ENCODE measurements around the gene TREM1. TPM values are rescaled to one million over a fixed set of nuclear protein-coding genes. Genes with fewer than 3 reads are reported as not detected.

Gene TREM1
- total RNA-seq, 4 donors from 2014 or later, result 0.59 to 2.3 (median 1.0) TPM

- DNase-seq, result no peak
- WGBS, 2 donors, result 75 to 79% methylated on average over 3 of the region's 3 CpGs
- Histone ChIP-seq H3K4me1 (peaks cover 0 to 10% (median 3%) of the 10 kb centered on the region in 3 donors), H3K4me3 (no peak overlapping the region), H3K27me3 (peaks cover 0 to 30% (median 0%) of the 10 kb centered on the region in 4 donors), H3K27ac (no peak overlapping the region), H3K36me3 (no peaks in the 10 kb centered on the region), H3K9me3 (no peaks in the 10 kb centered on the region)
- TF ChIP-seq CTCF (IDR thresholded peaks at IDR 0.05), result no peak
- TF ChIP-seq POLR2A (IDR thresholded peaks at IDR 0.05), result no peak
- intact Hi-C loops (cut with DNase I), result no loop called here
Measured at GRCh38 chr6:41283600-41283999, 2.9 kb downstream of the TREM1 start.

GRCh38 chr6:41280381-41281057, 6.0 kb downstream of the TREM1 start:
- 42 to 73% methylated on average over 1 of the region's 1 CpG for WGBS, 2 donors
- TF ChIP-seq POLR2A (IDR thresholded peaks at IDR 0.05) (no peak), CTCF (IDR thresholded peaks at IDR 0.05) (no peak)
- H3K9me3 ChIP-seq, result no peaks in the 10 kb centered on the region
- peaks cover 0 to 44% (median 0%) of the 10 kb centered on the region in 4 donors for H3K27me3 ChIP-seq
- no peak overlapping the region for H3K4me3 ChIP-seq
- no peaks in the 10 kb centered on the region for H3K36me3 ChIP-seq
- intact Hi-C loops (cut with DNase I), result no loop called here
- peaks cover 0 to 6% (median 3%) of the 10 kb centered on the region in 3 donors for H3K4me1 ChIP-seq
- H3K27ac ChIP-seq, result no peak overlapping the region
- no peak for DNase-seq

GRCh38 chr6:41278699-41279405, 7.6 kb downstream of the TREM1 start:
- intact Hi-C loops (cut with DNase I), result no loop called here

DNA sequence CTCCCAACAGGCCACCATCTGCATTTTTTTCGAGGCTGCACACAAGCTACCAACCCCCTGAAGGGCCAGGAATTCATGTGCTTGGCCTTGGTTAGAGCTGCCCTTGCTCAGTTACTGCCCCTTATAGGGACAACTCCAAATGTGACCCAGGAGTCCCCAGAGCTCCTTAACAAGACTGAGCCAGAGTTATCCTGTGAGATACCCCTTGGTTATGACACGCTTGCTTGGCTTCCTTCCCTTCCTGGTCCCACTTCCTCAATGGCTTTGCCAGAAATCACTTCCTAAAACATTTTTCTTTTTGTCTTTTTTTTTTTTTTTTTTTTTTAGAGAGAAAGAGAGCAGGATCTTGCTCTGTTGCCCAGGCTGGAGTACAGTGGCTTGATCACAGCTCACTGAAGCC, 8.9 kb downstream of the TREM1 start:
- Histone ChIP-seq H3K27me3 (peaks cover 0 to 38% (median 0%) of the 10 kb centered on the region in 4 donors), H3K9me3 (no peaks in the 10 kb centered on the region), H3K4me3 (no peak overlapping the region), H3K36me3 (no peaks in the 10 kb centered on the region), H3K27ac (no peak overlapping the region), H3K4me1 (peaks cover 0 to 6% (median 3%) of the 10 kb centered on the region in 3 donors)
- no peak for DNase-seq
- TF ChIP-seq CTCF (IDR thresholded peaks at IDR 0.05), result no peak
- TF ChIP-seq POLR2A (IDR thresholded peaks at IDR 0.05), result no peak
- WGBS, 2 donors, result 39 to 60% methylated on average over 2 of the region's 2 CpGs
- intact Hi-C loops (cut with DNase I), result no loop called here

More at GRCh38 chr6:41278699-41279405, 7.6 kb downstream of the TREM1 start:
- Histone ChIP-seq H3K27me3 (peaks cover 0 to 41% (median 0%) of the 10 kb centered on the region in 4 donors), H3K27ac (no peak overlapping the region), H3K4me1 (peaks cover 0 to 6% (median 3%) of the 10 kb centered on the region in 3 donors), H3K9me3 (no peaks in the 10 kb centered on the region), H3K4me3 (no peak overlapping the region), H3K36me3 (no peaks in the 10 kb centered on the region)
- TF ChIP-seq POLR2A (IDR thresholded peaks at IDR 0.05) (no peak), CTCF (IDR thresholded peaks at IDR 0.05) (peak in 4 of 6 experiments; percentile 5 to 37 (median 24))
- WGBS, 2 donors, result 30 to 35% methylated on average over 10 of the region's 10 CpGs
- DNase-seq, result no peak

- intact Hi-C loops (cut with DNase I), result no loop called here
- 47 to 55% methylated on average over 4 of the region's 4 CpGs for WGBS, 2 donors
- Histone ChIP-seq H3K4me3 (no peak overlapping the region), H3K9me3 (no peaks in the 10 kb centered on the region), H3K4me1 (peaks cover 0 to 6% (median 3%) of the 10 kb centered on the region in 3 donors), H3K27ac (no peak overlapping the region), H3K27me3 (peaks cover 0 to 34% (median 0%) of the 10 kb centered on the region in 4 donors), H3K36me3 (no peaks in the 10 kb centered on the region)
- no peak for TF ChIP-seq CTCF (IDR thresholded peaks at IDR 0.05)
- no peak for TF ChIP-seq POLR2A (IDR thresholded peaks at IDR 0.05)
- DNase-seq, result no peak
Measured at GRCh38 chr6:41275489-41275888, 11.0 kb downstream of the TREM1 start.

All from esophagus squamous epithelium (tissue), 5 donors.